ENCODE results near the gene EVI5.

DNA sequence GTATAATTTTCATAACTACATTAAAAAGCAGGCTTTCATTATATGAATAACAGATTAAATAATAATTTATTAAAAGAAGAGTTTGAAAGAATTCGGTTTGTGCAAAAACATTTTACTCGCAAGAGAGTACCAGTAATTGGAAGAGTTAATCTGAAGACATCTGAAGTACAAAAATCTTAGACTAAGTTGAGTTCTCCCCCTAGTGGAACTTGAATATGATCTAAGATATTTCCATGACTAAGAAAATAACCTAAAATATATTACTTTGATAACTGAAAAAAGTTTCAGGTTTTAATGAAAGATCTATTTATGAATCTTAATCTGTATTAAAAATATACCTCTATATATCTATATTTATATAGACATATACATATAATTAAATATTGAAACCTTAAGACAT lies 185.7 kb downstream of the EVI5 start:
- TF ChIP-seq, protein P1, sequence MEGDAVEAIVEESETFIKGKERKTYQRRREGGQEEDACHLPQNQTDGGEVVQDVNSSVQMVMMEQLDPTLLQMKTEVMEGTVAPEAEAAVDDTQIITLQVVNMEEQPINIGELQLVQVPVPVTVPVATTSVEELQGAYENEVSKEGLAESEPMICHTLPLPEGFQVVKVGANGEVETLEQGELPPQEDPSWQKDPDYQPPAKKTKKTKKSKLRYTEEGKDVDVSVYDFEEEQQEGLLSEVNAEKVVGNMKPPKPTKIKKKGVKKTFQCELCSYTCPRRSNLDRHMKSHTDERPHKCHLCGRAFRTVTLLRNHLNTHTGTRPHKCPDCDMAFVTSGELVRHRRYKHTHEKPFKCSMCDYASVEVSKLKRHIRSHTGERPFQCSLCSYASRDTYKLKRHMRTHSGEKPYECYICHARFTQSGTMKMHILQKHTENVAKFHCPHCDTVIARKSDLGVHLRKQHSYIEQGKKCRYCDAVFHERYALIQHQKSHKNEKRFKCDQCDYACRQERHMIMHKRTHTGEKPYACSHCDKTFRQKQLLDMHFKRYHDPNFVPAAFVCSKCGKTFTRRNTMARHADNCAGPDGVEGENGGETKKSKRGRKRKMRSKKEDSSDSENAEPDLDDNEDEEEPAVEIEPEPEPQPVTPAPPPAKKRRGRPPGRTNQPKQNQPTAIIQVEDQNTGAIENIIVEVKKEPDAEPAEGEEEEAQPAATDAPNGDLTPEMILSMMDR (IDR thresholded peaks at IDR 0.05): peak; percentile 10 to 60 (median 44)
- no peak for TF ChIP-seq POLR2A (IDR thresholded peaks at IDR 0.05)

All from adrenal gland (tissue), 5 donors.